GM12875 (cell line): Measurements from ENCODE around the gene ARHGAP5.

Experiments used
- H3K4me3 ChIP-seq: one replicate; pipeline ENCODE4 v1.5.1; 2011; ENCODE audit warnings: low read depth, low read length, control low read depth
- CTCF ChIP-seq: IDR thresholded peaks from 2 replicates; pipeline ENCODE4 v1.5.1; 2011; ENCODE audit warnings: low read depth, mild to moderate bottlenecking, control low read depth, inconsistent platforms, low read length, moderate library complexity, borderline replicate concordance; ENCODE audit not compliant: insufficient read depth

The ARHGAP5 gene

GRCh38 chr14:32195636-32196035, 118.5 kb downstream of the ARHGAP5 start:
- TF ChIP-seq CTCF: no peak

GRCh38 chr14:32197919-32198318, 120.8 kb downstream of the ARHGAP5 start:
- H3K4me3 ChIP-seq: no peak overlapping the region
- TF ChIP-seq CTCF: no peak

More at GRCh38 chr14:32195636-32196035, 118.5 kb downstream of the ARHGAP5 start:
- no peak overlapping the region for H3K4me3 ChIP-seq

GRCh38 chr14:32200368-32201192, 123.5 kb downstream of the ARHGAP5 start:
- H3K4me3 ChIP-seq: peak overlapping the region; percentile 40
- no peak for TF ChIP-seq CTCF

- no peak for TF ChIP-seq CTCF
- H3K4me3 ChIP-seq: peak overlapping the region; percentile 40
Observed at GRCh38 chr14:32201193-32201815, 124.2 kb downstream of the ARHGAP5 start.

- no peak for TF ChIP-seq CTCF
- H3K4me3 ChIP-seq: peak within 1 kb of the TSS; percentile 40
Observed at GRCh38 chr14:32201816-32202490, 124.8 kb downstream of the ARHGAP5 start, which contains the start of gene RNU6-7. RNU6-7 (plus strand) TSS chr14:32202045.

- TF ChIP-seq CTCF: no peak
- no peak overlapping the region for H3K4me3 ChIP-seq
Observed at GRCh38 chr14:32202491-32202997, 125.4 kb downstream of the ARHGAP5 start.
